ENCODE results near the gene CD164L2. TPM values are rescaled to one million over a fixed set of nuclear protein-coding genes. Genes with fewer than 3 reads are reported as not detected.

CD164L2 gene
- total and polyA plus RNA-seq, 7 donors = not detected

GRCh38 chr1:27356277-27356618 lies 26.9 kb downstream of the CD164L2 start:
- no peaks in the 10 kb centered on the region for H3K4me1 ChIP-seq
- 91 to 93% (median 92%) methylated on average over 13 of the region's 13 CpGs for WGBS, 3 donors
- intact Hi-C loops (cut with DNase I) = loop anchor here (2.0 to 5.0 kb wide), 3 partner anchors 33 to 35 kb away; partner anchors contain the start of gene TMEM222 (in 1 of the 2)
- H3K9me3 ChIP-seq = no peaks in the 10 kb centered on the region
- no peak overlapping the region for H3K27ac ChIP-seq
- no peak for ATAC-seq
- no peak overlapping the region for H3K4me3 ChIP-seq
- peaks cover 0 to 57% of the 10 kb centered on the region in 2 donors for H3K36me3 ChIP-seq (ENCODE audit: insufficient read depth in 1 of 2, low read depth in 1 of 2)
- peaks cover 0 to under 1% (median 0%) of the 10 kb centered on the region in 3 donors for H3K27me3 ChIP-seq (ENCODE audit: insufficient read depth in 3 of 3, low read length in 2 of 3)
- TF ChIP-seq CTCF (IDR thresholded peaks at IDR 0.05) = no peak
- no peak for DNase-seq

- Histone ChIP-seq H3K27me3 (ENCODE audit: insufficient read depth in 3 of 3, low read length in 2 of 3) (peaks cover 0 to 6% (median under 1%) of the 10 kb centered on the region in 3 donors), H3K4me3 (no peak overlapping the region), H3K27ac (no peak overlapping the region), H3K9me3 (no peaks in the 10 kb centered on the region), H3K36me3 (ENCODE audit: insufficient read depth in 1 of 2, low read depth in 1 of 2) (peaks cover 0 to 52% of the 10 kb centered on the region in 2 donors), H3K4me1 (no peaks in the 10 kb centered on the region)
- intact Hi-C loops (cut with DNase I) = loop anchor here (2.0 to 5.0 kb wide), 3 partner anchors 33 to 35 kb away; partner anchors contain the start of gene TMEM222 (in 1 of the 2)
- DNase-seq = no peak
- no peak for ATAC-seq
- TF ChIP-seq CTCF (IDR thresholded peaks at IDR 0.05) = no peak
- 93 to 97% (median 96%) methylated on average over 5 of the region's 5 CpGs for WGBS, 3 donors
These were observed 27.4 kb downstream of the CD164L2 start for GRCh38 chr1:27355683-27356082.

- no peak overlapping the region for H3K27ac ChIP-seq
- no peak overlapping the region for H3K4me3 ChIP-seq
- H3K4me1 ChIP-seq = peaks cover 7% of the 10 kb centered on the region
- H3K27me3 ChIP-seq (ENCODE audit: insufficient read depth in 3 of 3, low read length in 2 of 3) = peaks cover 0 to 27% (median 14%) of the 10 kb centered on the region in 3 donors
- intact Hi-C loops (cut with DNase I) = no loop called here
- no peak for ATAC-seq
- no peak for TF ChIP-seq CTCF (IDR thresholded peaks at IDR 0.05)
- peaks cover 0 to 38% of the 10 kb centered on the region in 2 donors for H3K36me3 ChIP-seq (ENCODE audit: insufficient read depth in 1 of 2, low read depth in 1 of 2)
- DNase-seq = no peak
- H3K9me3 ChIP-seq = no peaks in the 10 kb centered on the region
- WGBS, 3 donors = 79 to 88% (median 84%) methylated on average over 3 of the region's 3 CpGs
These were observed 29.5 kb downstream of the CD164L2 start for GRCh38 chr1:27353629-27354028.

GRCh38 chr1:27353166-27353565 lies 30.0 kb downstream of the CD164L2 start:
- Histone ChIP-seq H3K36me3 (ENCODE audit: insufficient read depth in 1 of 2, low read depth in 1 of 2) (peaks cover 0 to 33% of the 10 kb centered on the region in 2 donors), H3K9me3 (no peaks in the 10 kb centered on the region), H3K4me1 (peaks cover 7% of the 10 kb centered on the region), H3K4me3 (no peak overlapping the region), H3K27ac (no peak overlapping the region), H3K27me3 (ENCODE audit: insufficient read depth in 3 of 3, low read length in 2 of 3) (peaks cover 0 to 27% (median 14%) of the 10 kb centered on the region in 3 donors)
- ATAC-seq (no peak), DNase-seq (no peak)
- no peak for TF ChIP-seq CTCF (IDR thresholded peaks at IDR 0.05)
- intact Hi-C loops (cut with DNase I) = no loop called here
- WGBS, 3 donors = 87 to 92% (median 92%) methylated on average over 13 of the region's 13 CpGs

- Histone ChIP-seq H3K27me3 (ENCODE audit: insufficient read depth in 3 of 3, low read length in 2 of 3) (peaks cover 0 to 27% (median 21%) of the 10 kb centered on the region in 3 donors), H3K9me3 (no peaks in the 10 kb centered on the region), H3K27ac (no peak overlapping the region), H3K36me3 (ENCODE audit: insufficient read depth in 1 of 2, low read depth in 1 of 2) (peaks cover 0 to 20% of the 10 kb centered on the region in 2 donors), H3K4me3 (no peak overlapping the region), H3K4me1 (peaks cover 7% of the 10 kb centered on the region)
- DNase-seq (no peak), ATAC-seq (peak in 1 of 4 donors; percentile 1)
- intact Hi-C loops (cut with DNase I) = no loop called here
- WGBS, 3 donors = 49 to 57% (median 54%) methylated on average over 8 of the region's 8 CpGs
- no peak for TF ChIP-seq CTCF (IDR thresholded peaks at IDR 0.05)
These were observed 31.5 kb downstream of the CD164L2 start for GRCh38 chr1:27351541-27352107.

All from psoas muscle (tissue), 8 donors.